Thoracic aorta (tissue), 2 donors: Measurements from ENCODE around the gene CYB5A. TPM values are rescaled to one million over a fixed set of nuclear protein-coding genes. Genes with fewer than 3 reads are reported as not detected.

Experiments used
- ATAC-seq: fragments of 150-250 bp; one replicate; pipeline ENCODE4 v1.8.0; 2017; ENCODE audit warnings: low read depth; ENCODE audit not compliant: insufficient number of reproducible peaks, low FRiP score
- DNase-seq: peaks from one replicate; pipeline ENCODE4 v3.0.0-alpha.2; 2020; ENCODE audit warnings: low spot score
- H3K27ac ChIP-seq, 2 donors: fragments of 200-600 bp; sonication (generic); 1 replicate in 1 of 2; 2 replicates in 1 of 2; pipeline ENCODE4 v1.5.1; 2016; ENCODE audit warnings: mild to moderate bottlenecking in 2 of 2, moderate library complexity in 2 of 2
- H3K27me3 ChIP-seq: fragments of 200-600 bp; sonication (generic); replicated peaks from 2 replicates; pipeline ENCODE4 v1.6.0; 2016; ENCODE audit warnings: mild to moderate bottlenecking; ENCODE audit not compliant: insufficient read depth
- H3K36me3 ChIP-seq: fragments of 200-600 bp; sonication (generic); one replicate; pipeline ENCODE4 v1.5.1; 2016
- H3K4me1 ChIP-seq, 2 donors: fragments of 200-600 bp; sonication (generic); 1 replicate in 1 of 2; 2 replicates in 1 of 2; pipeline versions ENCODE4 v1.5.1 to v1.6.0; 2016; ENCODE audit warnings: low read depth in 2 of 2, mild to moderate bottlenecking in 1 of 2; ENCODE audit not compliant: control insufficient read depth in 1 of 2
- H3K4me3 ChIP-seq: fragments of 200-600 bp; sonication (generic); 2 replicates; pipeline ENCODE4 v1.5.1; 2016; ENCODE audit warnings: mild to moderate bottlenecking
- H3K9me3 ChIP-seq: fragments of 200-600 bp; sonication (generic); 2 replicates; pipeline ENCODE4 v1.5.1; 2016
- total RNA-seq, 2 donors: library from RNA; depleted of rRNA; stranded (reverse); fragments of >200 nt; gene quantifications; one replicate each; pipeline versions ENCODE4 v1.1.0 to v1.2.3, GENCODE V29; 2016
- TF ChIP-seq, protein P1 (sequence below): fragments of 200-600 bp; sonication (generic); IDR thresholded peaks from one replicate; pipeline ENCODE4 v1.5.1; 2019; ENCODE audit warnings: antibody characterized with exemption

The CYB5A gene
- total RNA-seq, 2 donors from 2014 or later: 57.0 to 121 TPM

DNA sequence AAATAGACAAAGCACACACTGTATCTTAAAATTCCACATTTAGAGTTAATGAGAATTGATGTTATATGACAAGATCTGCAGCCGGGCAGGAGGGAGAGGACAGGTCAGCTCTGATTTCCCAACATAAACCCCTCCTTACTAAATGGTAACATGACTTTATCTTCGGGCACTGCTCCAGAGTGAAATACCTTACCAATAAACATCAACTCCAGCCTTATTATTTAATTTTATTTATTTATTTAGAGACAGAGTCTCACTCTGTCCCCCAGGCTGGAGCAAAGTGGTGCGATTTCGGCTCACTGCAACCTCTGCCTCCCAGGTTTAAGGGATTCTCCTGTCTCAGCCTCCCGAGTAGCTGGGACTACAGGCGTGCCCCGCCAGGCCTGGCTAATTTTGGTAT, 1.7 kb downstream of the CYB5A start:
- Histone ChIP-seq H3K9me3 (no peaks in the 10 kb centered on the region), H3K4me1 (peaks cover 5 to 23% of the 10 kb centered on the region in 2 donors), H3K27me3 (no peaks in the 10 kb centered on the region), H3K4me3 (peak overlapping the region; percentile 98), H3K36me3 (no peaks in the 10 kb centered on the region), H3K27ac (no peak overlapping the region)
- ATAC-seq (no peak), DNase-seq (no peak)
- TF ChIP-seq, protein P1, sequence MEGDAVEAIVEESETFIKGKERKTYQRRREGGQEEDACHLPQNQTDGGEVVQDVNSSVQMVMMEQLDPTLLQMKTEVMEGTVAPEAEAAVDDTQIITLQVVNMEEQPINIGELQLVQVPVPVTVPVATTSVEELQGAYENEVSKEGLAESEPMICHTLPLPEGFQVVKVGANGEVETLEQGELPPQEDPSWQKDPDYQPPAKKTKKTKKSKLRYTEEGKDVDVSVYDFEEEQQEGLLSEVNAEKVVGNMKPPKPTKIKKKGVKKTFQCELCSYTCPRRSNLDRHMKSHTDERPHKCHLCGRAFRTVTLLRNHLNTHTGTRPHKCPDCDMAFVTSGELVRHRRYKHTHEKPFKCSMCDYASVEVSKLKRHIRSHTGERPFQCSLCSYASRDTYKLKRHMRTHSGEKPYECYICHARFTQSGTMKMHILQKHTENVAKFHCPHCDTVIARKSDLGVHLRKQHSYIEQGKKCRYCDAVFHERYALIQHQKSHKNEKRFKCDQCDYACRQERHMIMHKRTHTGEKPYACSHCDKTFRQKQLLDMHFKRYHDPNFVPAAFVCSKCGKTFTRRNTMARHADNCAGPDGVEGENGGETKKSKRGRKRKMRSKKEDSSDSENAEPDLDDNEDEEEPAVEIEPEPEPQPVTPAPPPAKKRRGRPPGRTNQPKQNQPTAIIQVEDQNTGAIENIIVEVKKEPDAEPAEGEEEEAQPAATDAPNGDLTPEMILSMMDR: no peak

DNA sequence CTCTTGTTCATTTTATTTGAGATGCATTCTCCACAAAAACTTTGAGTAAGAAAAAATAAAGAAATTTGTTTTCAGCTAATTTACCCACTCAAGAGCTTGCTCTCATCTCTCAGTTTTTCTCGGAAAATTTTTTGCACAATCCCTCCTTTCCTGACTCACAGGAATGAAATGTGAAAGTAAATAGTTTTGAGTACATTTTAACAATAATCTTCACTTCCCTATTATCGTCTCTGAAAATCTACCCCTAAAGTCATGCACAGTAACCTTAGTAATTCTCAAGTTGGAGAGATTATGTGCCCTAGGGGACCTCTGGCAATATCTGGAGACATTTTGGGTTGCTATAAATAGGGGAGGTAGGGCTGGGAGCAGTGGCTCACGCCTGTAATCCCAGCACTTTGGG, 2.6 kb downstream of the CYB5A start:
- Histone ChIP-seq H3K36me3 (no peaks in the 10 kb centered on the region), H3K4me3 (no peak overlapping the region), H3K27ac (peak overlapping the region in 1 of 2 donors; percentile 7), H3K27me3 (no peaks in the 10 kb centered on the region), H3K4me1 (peaks cover 5 to 29% of the 10 kb centered on the region in 2 donors), H3K9me3 (no peaks in the 10 kb centered on the region)
- no peak for DNase-seq
- TF ChIP-seq, protein P1: no peak
- no peak for ATAC-seq

DNA sequence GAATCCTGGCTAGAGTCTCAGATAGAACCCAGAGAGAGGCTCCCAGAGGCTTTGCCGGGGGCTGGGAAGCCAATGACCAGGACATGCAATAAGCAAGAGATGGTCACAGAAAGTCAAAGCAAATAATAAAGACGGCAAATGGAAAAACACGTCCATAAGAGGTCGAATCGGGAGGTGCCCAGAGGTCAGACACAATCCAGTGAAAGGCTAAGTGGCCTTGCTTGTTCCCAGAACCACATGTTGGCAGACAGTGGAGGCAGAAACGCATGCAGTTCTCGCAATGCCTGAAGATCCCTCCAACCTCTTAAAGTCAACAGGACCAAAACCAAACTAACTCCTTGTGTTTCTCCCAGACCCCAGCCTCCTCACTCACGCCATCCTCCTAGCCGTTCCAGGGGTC, 3.0 kb downstream of the CYB5A start:
- TF ChIP-seq, protein P1: no peak
- peaks cover 5 to 29% of the 10 kb centered on the region in 2 donors for H3K4me1 ChIP-seq
- H3K9me3 ChIP-seq: no peaks in the 10 kb centered on the region
- no peak overlapping the region for H3K4me3 ChIP-seq
- H3K27ac ChIP-seq: no peak overlapping the region
- ATAC-seq (no peak), DNase-seq (no peak)
- H3K36me3 ChIP-seq: no peaks in the 10 kb centered on the region
- H3K27me3 ChIP-seq: no peaks in the 10 kb centered on the region

DNA sequence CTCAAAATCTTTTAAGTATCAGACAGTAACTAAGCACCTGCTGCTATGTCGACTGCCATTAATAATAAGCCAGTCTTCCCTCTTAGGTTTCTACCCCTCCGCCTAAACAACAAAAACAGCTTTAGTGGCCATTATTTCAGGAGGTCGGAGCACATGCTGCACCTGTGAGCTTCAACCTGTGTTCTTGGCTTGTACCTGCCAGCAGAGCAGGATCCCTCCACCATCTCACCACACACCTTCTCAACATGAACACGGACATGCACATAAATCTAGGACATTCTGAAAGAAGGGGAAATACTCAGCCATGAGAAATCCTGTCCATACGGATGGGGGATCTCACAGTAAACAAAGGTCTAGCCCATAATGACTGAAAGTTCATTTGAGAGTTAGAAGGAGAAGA, 3.7 kb downstream of the CYB5A start:
- TF ChIP-seq, protein P1: no peak
- no peaks in the 10 kb centered on the region for H3K9me3 ChIP-seq
- no peaks in the 10 kb centered on the region for H3K27me3 ChIP-seq
- no peak overlapping the region for H3K4me3 ChIP-seq
- DNase-seq (no peak), ATAC-seq (no peak)
- H3K4me1 ChIP-seq: peaks cover 5 to 29% of the 10 kb centered on the region in 2 donors
- no peaks in the 10 kb centered on the region for H3K36me3 ChIP-seq
- H3K27ac ChIP-seq: no peak overlapping the region

DNA sequence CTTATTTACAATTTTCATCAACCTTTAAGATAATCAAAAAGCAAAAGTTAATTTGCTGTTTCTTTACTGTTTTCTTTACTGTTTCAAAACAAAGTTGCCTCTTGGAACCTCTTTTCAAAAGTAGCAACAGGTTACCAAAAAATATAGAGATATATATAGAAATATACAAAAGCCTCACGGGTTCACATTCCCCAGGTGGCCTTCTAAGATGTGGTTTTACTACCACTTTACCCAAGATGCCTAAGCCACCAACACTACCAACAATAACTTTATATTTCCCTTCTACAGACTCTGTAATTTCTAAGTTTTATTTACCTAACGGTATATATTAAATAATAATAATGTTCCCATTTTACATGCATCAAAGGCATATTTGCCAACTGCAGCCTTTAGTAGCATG, 4.9 kb downstream of the CYB5A start:
- Histone ChIP-seq H3K36me3 (no peaks in the 10 kb centered on the region), H3K4me3 (no peak overlapping the region), H3K9me3 (no peaks in the 10 kb centered on the region), H3K4me1 (peaks cover 5 to 29% of the 10 kb centered on the region in 2 donors), H3K27ac (no peak overlapping the region), H3K27me3 (no peaks in the 10 kb centered on the region)
- ATAC-seq (no peak), DNase-seq (no peak)
- TF ChIP-seq, protein P1: no peak
